H9 (cell line): Measurements from ENCODE around the gene TARBP2. TPM values are rescaled to one million over a fixed set of nuclear protein-coding genes. Genes with fewer than 3 reads are reported as not detected.
A peak's percentile ranks its signal among the peaks of the same experiment; 100 is the strongest.

ENCODE experiments used
- DNase-seq: peaks from one replicate; pipeline ENCODE4 v3.0.0-alpha.2; 2017
- H2AFZ ChIP-seq: one replicate; pipeline ENCODE4 v1.6.1; 2013; ENCODE audit warnings: mild to moderate bottlenecking, low read length, control low read depth, moderate library complexity
- H2AK5ac ChIP-seq: 2 replicates; pipeline ENCODE4 v1.6.1; 2013; ENCODE audit warnings: low read length, control low read depth, mixed read lengths; ENCODE audit not compliant: insufficient read length
- H2BK120ac ChIP-seq: one replicate; pipeline ENCODE4 v1.6.1; 2013; ENCODE audit warnings: low read depth, mild to moderate bottlenecking, low read length, control low read depth, inconsistent platforms; ENCODE audit not compliant: poor library complexity, severe bottlenecking
- H2BK12ac ChIP-seq: 2 replicates; pipeline ENCODE4 v1.6.1; 2013; ENCODE audit warnings: low read length, control low read depth, mixed read lengths, low read depth; ENCODE audit not compliant: insufficient read length
- H2BK15ac ChIP-seq: 2 replicates; pipeline ENCODE4 v1.6.1; 2013; ENCODE audit warnings: low read depth, low read length, control low read depth
- H2BK20ac ChIP-seq: one replicate; pipeline ENCODE4 v1.6.1; 2013; ENCODE audit warnings: low read depth, mild to moderate bottlenecking, low read length, control low read depth, inconsistent platforms; ENCODE audit not compliant: poor library complexity, severe bottlenecking
- H2BK5ac ChIP-seq: 2 replicates; pipeline ENCODE4 v1.6.1; 2013; ENCODE audit warnings: low read length, control low read depth, mixed read lengths; ENCODE audit not compliant: insufficient read length
- H3K14ac ChIP-seq: 2 replicates; pipeline ENCODE4 v1.6.1; 2013; ENCODE audit warnings: low read length, control low read depth; ENCODE audit not compliant: insufficient read depth
- H3K18ac ChIP-seq: 2 replicates; pipeline ENCODE4 v1.6.1; 2013; ENCODE audit warnings: low read depth, mild to moderate bottlenecking, mixed read lengths, low read length, control low read depth; ENCODE audit not compliant: insufficient read length
- H3K23ac ChIP-seq: 2 replicates; pipeline ENCODE4 v1.6.1; 2013; ENCODE audit warnings: low read length, control low read depth, mixed read lengths, low read depth; ENCODE audit not compliant: insufficient read length
- H3K23me2 ChIP-seq: 2 replicates; pipeline ENCODE4 v1.6.1; 2013; ENCODE audit warnings: low read depth, mild to moderate bottlenecking, mixed read lengths, low read length, control low read depth; ENCODE audit not compliant: insufficient read length, poor library complexity, severe bottlenecking
- H3K27ac ChIP-seq: 2 replicates; pipeline ENCODE4 v1.5.1; 2013; ENCODE audit warnings: low read length, control low read depth, mixed read lengths, low read depth; ENCODE audit not compliant: insufficient read length
- H3K27me3 ChIP-seq: 2 replicates; pipeline ENCODE4 v1.6.1; 2013; ENCODE audit warnings: low read length, control low read depth, inconsistent platforms; ENCODE audit not compliant: insufficient read depth
- H3K4ac ChIP-seq: 2 replicates; pipeline ENCODE4 v1.6.1; 2013; ENCODE audit warnings: low read depth, mild to moderate bottlenecking, control low read depth, inconsistent platforms, low read length, moderate library complexity
- H3K4me1 ChIP-seq: 2 replicates; pipeline ENCODE4 v1.6.1; 2013; ENCODE audit warnings: low read length, control low read depth, inconsistent platforms; ENCODE audit not compliant: insufficient read depth
- H3K4me2 ChIP-seq: 2 replicates; pipeline ENCODE4 v1.6.1; 2013; ENCODE audit warnings: low read length, control low read depth, mixed read lengths; ENCODE audit not compliant: insufficient read length, insufficient read depth
- H3K56ac ChIP-seq: 2 replicates; pipeline ENCODE4 v1.6.1; 2013; ENCODE audit warnings: low read depth, mild to moderate bottlenecking, mixed read lengths, low read length, control low read depth; ENCODE audit not compliant: insufficient read length
- H3K79me1 ChIP-seq: 2 replicates; pipeline ENCODE4 v1.6.1; 2013; ENCODE audit warnings: low read depth, mild to moderate bottlenecking, moderate library complexity, low read length, control low read depth, inconsistent platforms; ENCODE audit not compliant: insufficient read depth, poor library complexity, severe bottlenecking
- H3K79me2 ChIP-seq: 2 replicates; pipeline ENCODE4 v1.6.1; 2013; ENCODE audit warnings: low read length, control low read depth, inconsistent platforms; ENCODE audit not compliant: insufficient read depth
- H3K9ac ChIP-seq: 2 replicates; pipeline ENCODE4 v1.6.1; 2013; ENCODE audit warnings: low read length, control low read depth, mixed read lengths; ENCODE audit not compliant: insufficient read length; ENCODE audit errors: extremely low read depth
- H3K9me3 ChIP-seq: one replicate; pipeline ENCODE4 v1.6.1; 2013; ENCODE audit warnings: low read depth, low read length, inconsistent platforms; ENCODE audit not compliant: control insufficient read depth
- H3T11ph ChIP-seq: one replicate; pipeline ENCODE4 v1.6.1; 2013; ENCODE audit warnings: mild to moderate bottlenecking, low read length, control low read depth, inconsistent platforms
- H4K20me1 ChIP-seq: one replicate; pipeline ENCODE4 v1.6.1; 2013; ENCODE audit not compliant: control insufficient read depth, insufficient read length, insufficient read depth
- H4K5ac ChIP-seq: 2 replicates; pipeline ENCODE4 v1.6.1; 2013; ENCODE audit warnings: low read depth, mild to moderate bottlenecking, mixed read lengths, low read length, control low read depth; ENCODE audit not compliant: insufficient read length
- H4K8ac ChIP-seq: replicated peaks from 2 replicates; pipeline ENCODE4 v1.6.1; 2013; ENCODE audit warnings: low read length, control low read depth, mixed read lengths, low read depth; ENCODE audit not compliant: insufficient read length
- H4K91ac ChIP-seq: 2 replicates; pipeline ENCODE4 v1.6.1; 2013; ENCODE audit warnings: low read depth, mild to moderate bottlenecking, moderate library complexity, mixed read lengths, low read length, control low read depth; ENCODE audit not compliant: insufficient read length
- H3K27ac Mint-ChIP-seq, 3 experiments: 2 replicates in 2 of 3; 3 replicates in 1 of 3; pipeline ENCODE4 v1.8.0; 2020 to 2021; ENCODE audit warnings: mixed read lengths in 3 of 3, mild to moderate bottlenecking in 1 of 3, moderate library complexity in 1 of 3
- H3K27me3 Mint-ChIP-seq: 2 replicates; pipeline ENCODE4 v1.8.0; 2021; ENCODE audit warnings: low read depth, mild to moderate bottlenecking, moderate library complexity, mixed read lengths
- H3K36me3 Mint-ChIP-seq, 3 experiments: 2 replicates in 2 of 3; 3 replicates in 1 of 3; pipeline ENCODE4 v1.8.0; 2020 to 2021; ENCODE audit warnings: low read depth in 3 of 3, mixed read lengths in 3 of 3; ENCODE audit not compliant: insufficient read depth in 1 of 3
- H3K4me1 Mint-ChIP-seq, 2 experiments: 2 replicates each; pipeline ENCODE4 v1.8.0; 2020; ENCODE audit warnings: mixed read lengths in 2 of 2
- H3K4me3 Mint-ChIP-seq, 2 experiments: 2 replicates in 1 of 2; 3 replicates in 1 of 2; pipeline ENCODE4 v1.8.0; 2020 to 2021; ENCODE audit warnings: mild to moderate bottlenecking in 2 of 2, mixed read lengths in 2 of 2, moderate library complexity in 1 of 2
- H3K9me3 Mint-ChIP-seq, 2 experiments: 2 replicates in 1 of 2; 3 replicates in 1 of 2; pipeline ENCODE4 v1.8.0; 2020; ENCODE audit warnings: mild to moderate bottlenecking in 2 of 2, mixed read lengths in 2 of 2, moderate library complexity in 1 of 2
- WGBS: extraction: QIAGEN DNeasy Blood & Tissue Kit; methylation state at CpG from one replicate; pipeline ENCODE4 v1.1.7; 2013; ENCODE audit warnings: missing lambda C conversion rate, low lambda C conversion rate, mixed read lengths; ENCODE audit not compliant: insufficient read length; ENCODE audit errors: extremely low coverage; 5-methylcytosine and 5-hydroxymethylcytosine counted together
- long read RNA-seq: library from polyadenylated mRNA; unstranded; transcript quantifications from one replicate; pipeline ENCODE4 v2.0.0, GENCODE V29; 2020
- total RNA-seq: library from RNA; stranded (reverse); gene quantifications from 2 replicates; pipeline ENCODE4 v1.2.1, GENCODE V29; 2021
- TF ChIP-seq, protein P1 (sequence below): fragments of 200-600 bp; sonication (generic); conservative IDR thresholded peaks from 3 replicates; pipeline ENCODE4 v1.8.0; 2021; ENCODE audit warnings: antibody characterized with exemption, mild to moderate bottlenecking

TARBP2 gene, protein sequence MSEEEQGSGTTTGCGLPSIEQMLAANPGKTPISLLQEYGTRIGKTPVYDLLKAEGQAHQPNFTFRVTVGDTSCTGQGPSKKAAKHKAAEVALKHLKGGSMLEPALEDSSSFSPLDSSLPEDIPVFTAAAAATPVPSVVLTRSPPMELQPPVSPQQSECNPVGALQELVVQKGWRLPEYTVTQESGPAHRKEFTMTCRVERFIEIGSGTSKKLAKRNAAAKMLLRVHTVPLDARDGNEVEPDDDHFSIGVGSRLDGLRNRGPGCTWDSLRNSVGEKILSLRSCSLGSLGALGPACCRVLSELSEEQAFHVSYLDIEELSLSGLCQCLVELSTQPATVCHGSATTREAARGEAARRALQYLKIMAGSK
- 79.2 and 80.1 TPM in 2 replicates for total RNA-seq
- long read RNA-seq, transcript TARBP2-201 (9 exons, 1,867 nt) = major isoform, 203 of 459 reads
- long read RNA-seq, transcript TARBP2-214 (9 exons, 1,855 nt) = minor isoform, 18 of 459 reads
- long read RNA-seq, transcript TARBP2-202 (9 exons, 1,402 nt) = minor isoform, 30 of 459 reads
- long read RNA-seq, partial matches to known transcripts = 23 of 459 reads
- long read RNA-seq, other reads (novel, unspliced or antisense) = 179 of 459 reads

DNA sequence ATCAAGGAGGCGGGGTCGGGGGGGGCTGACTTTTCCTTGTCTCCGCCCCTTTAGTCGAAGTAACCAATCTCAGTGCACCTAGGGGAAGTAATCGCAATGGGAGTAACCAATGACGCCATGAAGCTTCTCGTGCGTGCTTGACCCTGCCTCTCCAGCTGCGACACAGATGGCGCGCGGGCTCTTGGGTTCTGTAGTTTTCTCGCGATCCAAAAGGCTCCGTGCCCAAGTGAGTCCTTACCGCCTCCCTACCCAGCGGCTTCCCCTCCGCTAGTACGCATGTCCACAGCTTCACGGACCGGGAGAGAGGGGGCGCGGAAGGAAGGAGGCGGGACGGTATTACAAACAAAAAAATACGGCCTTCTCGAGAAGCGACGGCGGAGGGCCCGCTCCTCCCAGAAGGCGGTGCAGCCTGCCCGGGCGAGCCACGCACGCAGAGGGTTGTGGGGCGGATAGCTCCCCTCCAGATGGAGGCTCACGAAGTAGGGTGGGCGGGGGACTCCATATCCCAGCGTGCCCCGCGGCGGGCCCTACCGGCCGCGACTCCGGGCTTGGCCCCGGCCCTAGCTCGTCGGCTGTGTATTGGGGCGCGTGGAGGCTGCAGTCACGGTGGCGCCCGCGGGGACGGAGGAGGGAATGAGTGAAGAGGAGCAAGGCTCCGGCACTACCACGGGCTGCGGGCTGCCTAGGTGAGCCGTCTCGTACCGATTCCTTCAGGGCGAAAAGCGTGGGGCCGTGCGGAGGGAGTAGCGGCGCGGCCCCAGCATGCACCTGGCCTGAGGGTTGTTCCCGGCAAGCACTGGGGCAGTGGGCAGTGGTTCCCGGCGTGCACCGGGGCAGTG is at the start of gene TARBP2:
Gene TARBP2 (plus strand): TSS at position 508 of the 839 bp plus-strand sequence. CDS start 126 bp downstream, at position 634.
- Histone ChIP-seq H3K23me2 (peaks cover 20% of the 10 kb centered on the region), H3K27me3 (no peaks in the 10 kb centered on the region), H4K91ac (no peak within 1 kb of the TSS), H3K56ac (peak within 1 kb of the TSS; percentile 17), H4K8ac (no peak within 1 kb of the TSS), H2BK12ac (no peak within 1 kb of the TSS), H4K5ac (no peak within 1 kb of the TSS), H3K18ac (peak within 1 kb of the TSS; percentile 97), H3K9ac (peak within 1 kb of the TSS; percentile 78), H4K20me1 (no peaks in the 10 kb centered on the region), H3K4ac (no peak within 1 kb of the TSS), H2AK5ac (no peak within 1 kb of the TSS), H3K79me1 (peaks cover 7% of the 10 kb centered on the region), H2BK5ac (no peak within 1 kb of the TSS), H3K4me1 (peaks cover 6% of the 10 kb centered on the region; the same call in 1 of the 2 replicates), H3K4me2 (peak within 1 kb of the TSS; percentile 83), H3K79me2 (no peaks in the 10 kb centered on the region; the same call in 1 of the 2 replicates), H3T11ph (no peak within 1 kb of the TSS), H3K23ac (no peak within 1 kb of the TSS), H3K9me3 (no peaks in the 10 kb centered on the region), H3K27ac (peak within 1 kb of the TSS; percentile 49), H2BK15ac (no peak within 1 kb of the TSS), H2BK20ac (no peak within 1 kb of the TSS), H3K14ac (peak within 1 kb of the TSS; percentile 93), H2AFZ (no peak within 1 kb of the TSS), H2BK120ac (no peak within 1 kb of the TSS)
- peak within 1 kb of the TSS; percentile 86 to 90 for H3K4me3 Mint-ChIP-seq
- TF ChIP-seq, protein P1, sequence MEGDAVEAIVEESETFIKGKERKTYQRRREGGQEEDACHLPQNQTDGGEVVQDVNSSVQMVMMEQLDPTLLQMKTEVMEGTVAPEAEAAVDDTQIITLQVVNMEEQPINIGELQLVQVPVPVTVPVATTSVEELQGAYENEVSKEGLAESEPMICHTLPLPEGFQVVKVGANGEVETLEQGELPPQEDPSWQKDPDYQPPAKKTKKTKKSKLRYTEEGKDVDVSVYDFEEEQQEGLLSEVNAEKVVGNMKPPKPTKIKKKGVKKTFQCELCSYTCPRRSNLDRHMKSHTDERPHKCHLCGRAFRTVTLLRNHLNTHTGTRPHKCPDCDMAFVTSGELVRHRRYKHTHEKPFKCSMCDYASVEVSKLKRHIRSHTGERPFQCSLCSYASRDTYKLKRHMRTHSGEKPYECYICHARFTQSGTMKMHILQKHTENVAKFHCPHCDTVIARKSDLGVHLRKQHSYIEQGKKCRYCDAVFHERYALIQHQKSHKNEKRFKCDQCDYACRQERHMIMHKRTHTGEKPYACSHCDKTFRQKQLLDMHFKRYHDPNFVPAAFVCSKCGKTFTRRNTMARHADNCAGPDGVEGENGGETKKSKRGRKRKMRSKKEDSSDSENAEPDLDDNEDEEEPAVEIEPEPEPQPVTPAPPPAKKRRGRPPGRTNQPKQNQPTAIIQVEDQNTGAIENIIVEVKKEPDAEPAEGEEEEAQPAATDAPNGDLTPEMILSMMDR = no peak
- DNase-seq = peak; percentile 100
- H3K36me3 Mint-ChIP-seq = peaks cover 18 to 38% (median 19%) of the 10 kb centered on the region in 3 experiments
- WGBS = no CpG with 5 or more reads among the region's 74 CpGs
- H3K9me3 Mint-ChIP-seq = no peaks in the 10 kb centered on the region
- H3K27ac Mint-ChIP-seq = peak within 1 kb of the TSS; percentile 94 to 98 (median 97)
- peaks cover 38 to 43% of the 10 kb centered on the region in 2 experiments for H3K4me1 Mint-ChIP-seq
- no peaks in the 10 kb centered on the region for H3K27me3 Mint-ChIP-seq
